Suprapubic skin (tissue), 4 donors: ENCODE data around the gene FUT4.

Experiments used
- EP300 ChIP-seq: sonication (generic); formaldehyde crosslinking; IDR thresholded peaks from one replicate; pipeline ENCODE4 v1.6.1; 2017; ENCODE audit warnings: antibody characterized with exemption
- POLR2A ChIP-seq, 2 donors: fragments of 450-650 bp; IDR thresholded peaks; one replicate each; pipeline ENCODE4 v1.6.1; 2017; ENCODE audit warnings: antibody characterized with exemption in 2 of 2, mild to moderate bottlenecking in 2 of 2, moderate library complexity in 2 of 2
- POLR2AphosphoS5 ChIP-seq, 3 donors: sonication (generic); formaldehyde crosslinking; IDR thresholded peaks; one replicate each; pipeline ENCODE4 v1.6.1; 2017; ENCODE audit warnings: antibody characterized with exemption in 3 of 3
- TF ChIP-seq, protein P1 (sequence below), 2 donors: fragments of 200-600 bp in 1 of 2; fragments of 450-650 bp in 1 of 2; sonication (generic) in 1 of 2; IDR thresholded peaks; one replicate each; pipeline ENCODE4 v1.5.1; 2016 to 2019; ENCODE audit warnings: antibody characterized with exemption in 2 of 2, mild to moderate bottlenecking in 1 of 2, moderate library complexity in 1 of 2

DNA sequence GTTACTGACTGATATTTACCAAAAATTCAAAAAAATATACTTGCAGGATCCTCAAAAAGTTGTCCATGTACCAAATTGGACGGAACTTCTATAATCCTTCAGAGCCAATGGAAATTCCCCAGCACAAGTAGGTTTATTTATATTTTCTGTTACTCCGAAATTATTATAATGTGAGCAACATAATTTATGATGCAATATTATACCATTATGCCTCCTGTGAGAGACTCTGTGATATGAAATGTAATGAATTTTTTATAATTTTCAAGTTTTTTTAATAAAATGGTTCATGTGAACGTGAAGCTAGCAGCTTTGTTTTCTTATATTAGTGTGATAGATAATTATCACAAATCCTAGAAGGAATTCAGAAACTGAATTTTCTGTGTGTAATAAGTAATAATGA, 41.7 kb downstream of the FUT4 start:
- TF ChIP-seq EP300 (no peak), POLR2A (IDR thresholded peaks at IDR 0.05) (no peak), POLR2AphosphoS5 (IDR thresholded peaks at IDR 0.05) (no peak)
- TF ChIP-seq, protein P1, sequence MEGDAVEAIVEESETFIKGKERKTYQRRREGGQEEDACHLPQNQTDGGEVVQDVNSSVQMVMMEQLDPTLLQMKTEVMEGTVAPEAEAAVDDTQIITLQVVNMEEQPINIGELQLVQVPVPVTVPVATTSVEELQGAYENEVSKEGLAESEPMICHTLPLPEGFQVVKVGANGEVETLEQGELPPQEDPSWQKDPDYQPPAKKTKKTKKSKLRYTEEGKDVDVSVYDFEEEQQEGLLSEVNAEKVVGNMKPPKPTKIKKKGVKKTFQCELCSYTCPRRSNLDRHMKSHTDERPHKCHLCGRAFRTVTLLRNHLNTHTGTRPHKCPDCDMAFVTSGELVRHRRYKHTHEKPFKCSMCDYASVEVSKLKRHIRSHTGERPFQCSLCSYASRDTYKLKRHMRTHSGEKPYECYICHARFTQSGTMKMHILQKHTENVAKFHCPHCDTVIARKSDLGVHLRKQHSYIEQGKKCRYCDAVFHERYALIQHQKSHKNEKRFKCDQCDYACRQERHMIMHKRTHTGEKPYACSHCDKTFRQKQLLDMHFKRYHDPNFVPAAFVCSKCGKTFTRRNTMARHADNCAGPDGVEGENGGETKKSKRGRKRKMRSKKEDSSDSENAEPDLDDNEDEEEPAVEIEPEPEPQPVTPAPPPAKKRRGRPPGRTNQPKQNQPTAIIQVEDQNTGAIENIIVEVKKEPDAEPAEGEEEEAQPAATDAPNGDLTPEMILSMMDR (IDR thresholded peaks at IDR 0.05): no peak
